HepG2 (cell line): ENCODE data around the gene VMO1. TPM values are rescaled to one million over a fixed set of nuclear protein-coding genes. Genes with fewer than 3 reads are reported as not detected.
A peak's percentile ranks its signal among the peaks of the same experiment; 100 is the strongest.

ENCODE experiments used
- ADNP ChIP-seq: sonication (generic); formaldehyde crosslinking; IDR thresholded peaks from 2 replicates; pipeline ENCODE4 v1.4.0; 2020; ENCODE audit warnings: missing genetic modification reagents
- FOXO1 ChIP-seq: sonication (generic); formaldehyde crosslinking; IDR thresholded peaks from 2 replicates; pipeline ENCODE4 v1.4.0; 2020; ENCODE audit warnings: missing genetic modification reagents
- GLMP ChIP-seq: sonication (generic); formaldehyde crosslinking; IDR thresholded peaks from 2 replicates; pipeline ENCODE4 v1.9.0; 2021; ENCODE audit warnings: missing genetic modification reagents, mild to moderate bottlenecking, borderline replicate concordance
- HNRNPL ChIP-seq: fragments of 200-400 bp; formaldehyde crosslinking; IDR thresholded peaks from 2 replicates; pipeline ENCODE4 v1.6.1; 2017; ENCODE audit warnings: mild to moderate bottlenecking, low read depth, low read length
- ISL2 ChIP-seq: sonication (generic); formaldehyde crosslinking; IDR thresholded peaks from 2 replicates; pipeline ENCODE4 v1.5.0; 2020; ENCODE audit warnings: missing genetic modification reagents
- NR0B2 ChIP-seq: sonication (generic); formaldehyde crosslinking; IDR thresholded peaks from 2 replicates; pipeline ENCODE4 v1.4.0; 2020; ENCODE audit warnings: mild to moderate bottlenecking, missing genetic modification reagents
- PHF5A ChIP-seq: IDR thresholded peaks from one replicate; pipeline ENCODE4 v1.6.1; 2018; ENCODE audit warnings: low read depth, missing genetic modification reagents; ENCODE audit not compliant: unreplicated experiment
- RBM39 ChIP-seq: fragments of 200-400 bp; formaldehyde crosslinking; IDR thresholded peaks from one replicate; pipeline ENCODE4 v1.6.1; 2018; ENCODE audit warnings: antibody characterized with exemption, mild to moderate bottlenecking, low read depth, low read length; ENCODE audit not compliant: poor library complexity, severe bottlenecking
- RFX1 ChIP-seq: fragments of 450-650 bp; IDR thresholded peaks from 2 replicates; pipeline ENCODE4 v1.6.1; 2017
- SRSF9 ChIP-seq: fragments of 200-400 bp; formaldehyde crosslinking; IDR thresholded peaks from 2 replicates; pipeline ENCODE4 v1.6.1; 2018; ENCODE audit warnings: borderline replicate concordance, mild to moderate bottlenecking, low read depth, low read length; ENCODE audit not compliant: insufficient read depth, poor library complexity, severe bottlenecking
- SRY ChIP-seq: sonication (generic); formaldehyde crosslinking; IDR thresholded peaks from 2 replicates; pipeline ENCODE4 v1.8.0; 2022; ENCODE audit warnings: mild to moderate bottlenecking, missing genetic modification reagents
- TCF7L2 ChIP-seq: IDR thresholded peaks from 2 replicates; pipeline ENCODE4 v1.6.1; 2011; ENCODE audit warnings: mild to moderate bottlenecking, low read depth, low read length, moderate library complexity
- TRIM22 ChIP-seq: fragments of 450-650 bp; IDR thresholded peaks from 2 replicates; pipeline ENCODE4 v1.6.1; 2017
- YEATS4 ChIP-seq: sonication (generic); formaldehyde crosslinking; IDR thresholded peaks from 2 replicates; pipeline ENCODE4 v1.4.0; 2020; ENCODE audit warnings: missing genetic modification reagents, borderline replicate concordance
- ZBTB43 ChIP-seq: sonication (generic); formaldehyde crosslinking; conservative IDR thresholded peaks from 2 replicates; pipeline ENCODE4 v1.4.0; 2020; ENCODE audit warnings: missing genetic modification reagents
- ZBTB7B ChIP-seq: sonication (generic); formaldehyde crosslinking; IDR thresholded peaks from 2 replicates; pipeline ENCODE4 v1.4.0; 2020; ENCODE audit warnings: missing genetic modification reagents
- ZFY ChIP-seq: sonication (generic); formaldehyde crosslinking; IDR thresholded peaks from 2 replicates; pipeline ENCODE4 v1.4.0; 2020; ENCODE audit warnings: missing genetic modification reagents
- ZKSCAN8 ChIP-seq: IDR thresholded peaks from 2 replicates; pipeline ENCODE4 v1.6.1; 2016; ENCODE audit warnings: borderline replicate concordance, missing genetic modification reagents, missing compliant biosample characterization
- ZNF451 ChIP-seq: sonication (generic); formaldehyde crosslinking; IDR thresholded peaks from 2 replicates; pipeline ENCODE4 v1.5.0; 2020; ENCODE audit warnings: mild to moderate bottlenecking, missing genetic modification reagents
- ZNF615 ChIP-seq: sonication (generic); formaldehyde crosslinking; IDR thresholded peaks from 2 replicates; pipeline ENCODE4 v1.5.0; 2020; ENCODE audit warnings: mild to moderate bottlenecking, missing genetic modification reagents, borderline replicate concordance
- ZNF660 ChIP-seq: sonication (generic); formaldehyde crosslinking; IDR thresholded peaks from 2 replicates; pipeline ENCODE4 v1.5.1; 2020; ENCODE audit warnings: mild to moderate bottlenecking, low read depth, missing genetic modification reagents, borderline replicate concordance
- polyA plus RNA-seq, 8 experiments: library from polyadenylated mRNA; depleted of rRNA in 3 of 8; stranded (reverse) in 7 of 8; unstranded in 1 of 8; fragments of >200 nt; fragmentation: Illumina TruSeq in 4 of 8; extraction: Trizol in 4 of 8; gene quantifications; 2 replicates each; pipeline versions ENCODE4 v1.2.1 to v1.2.3, GENCODE V29; 2011 to 2016; ENCODE audit warnings: low read depth in 4 of 8, missing spikeins in 1 of 8, mixed read lengths in 1 of 8; ENCODE audit not compliant: insufficient read depth in 1 of 8
- total RNA-seq, 5 experiments: library from RNA; depleted of rRNA; stranded (reverse); fragments of >200 nt; fragmentation: Illumina TruSeq; extraction: Trizol; gene quantifications; 2 replicates each; pipeline ENCODE4 v1.2.3, GENCODE V29; 2016; ENCODE audit warnings: low read depth in 1 of 5

The VMO1 gene
- total and polyA plus RNA-seq, 2 of the 13 experiments (the other 11 are each of a cell fraction or from before 2014, with no cell fraction given) = not detected

GRCh38 chr17:4806777-4807604 is 20.8 kb upstream of the VMO1 start, which contains the start of gene PLD2 (continued):
- TF ChIP-seq ZBTB43 (CRISPR knock-in tag) (no peak), ADNP (CRISPR knock-in tag) (no peak), NR0B2 (CRISPR knock-in tag) (0 out of 2 replicates have a peak, but pooled peaks have one; percentile 11), ZNF451 (CRISPR knock-in tag) (peak; percentile 47; the same call in 1 of the 2 replicates), ZFY (CRISPR knock-in tag) (peak; percentile 84), RBM39 (peak; percentile 40), HNRNPL (no peak), PHF5A (CRISPR knock-in tag) (no peak), TCF7L2 (no peak), SRSF9 (no peak), FOXO1 (no peak), SRY (CRISPR knock-in tag) (peak; percentile 25; the same call in 1 of the 2 replicates), RFX1 (no peak), ISL2 (CRISPR knock-in tag) (peak; percentile 11; the same call in 1 of the 2 replicates), ZNF660 (CRISPR knock-in tag) (no peak), ZBTB7B (CRISPR knock-in tag) (0 out of 2 replicates have a peak, but pooled peaks have one; percentile 31), ZNF615 (CRISPR knock-in tag) (no peak), YEATS4 (CRISPR knock-in tag) (peak; percentile 58; the same call in 1 of the 2 replicates), GLMP (CRISPR knock-in tag) (no peak), ZKSCAN8 (no peak), TRIM22 (no peak)
